Choroid plexus epithelial cell (primary cell): ENCODE data around the gene SIN3A.
"Not testable (repeated sequence)": the region's sequence is repeated elsewhere in the genome, so short reads cannot be mapped to it uniquely, and the experiment has no call there.

Source experiments
- DNase-seq: peaks from one replicate; pipeline ENCODE4 v3.0.0-alpha.2; 2010; ENCODE audit warnings: low read depth
- H3K4me3 ChIP-seq: 2 replicates; pipeline ENCODE4 v1.5.1; 2011; ENCODE audit warnings: low read depth, mild to moderate bottlenecking, control low read depth, low read length, moderate library complexity
- CTCF ChIP-seq: conservative IDR thresholded peaks from 2 replicates; pipeline ENCODE4 v1.5.1; 2011; ENCODE audit warnings: low read depth, mild to moderate bottlenecking, control low read depth, inconsistent platforms, low read length, moderate library complexity

The SIN3A gene

GRCh38 chr15:75350601-75351361 is 100.7 kb downstream of the SIN3A start:
- DNase-seq: no peak
- TF ChIP-seq CTCF: no peak
- H3K4me3 ChIP-seq: no peak overlapping the region

- no peak overlapping the region for H3K4me3 ChIP-seq
- no peak for TF ChIP-seq CTCF
- DNase-seq: no peak
These were observed 101.5 kb downstream of the SIN3A start for GRCh38 chr15:75349851-75350588.

- not testable (repeated sequence) for DNase-seq, H3K4me3 ChIP-seq
These were observed 102.2 kb downstream of the SIN3A start for GRCh38 chr15:75349351-75349669.

- no peak for TF ChIP-seq CTCF
- DNase-seq: no peak
- peak overlapping the region; percentile 71 for H3K4me3 ChIP-seq
These were observed 102.7 kb downstream of the SIN3A start for GRCh38 chr15:75348562-75349350.

GRCh38 chr15:75348034-75348561 is 103.4 kb downstream of the SIN3A start:
- DNase-seq: no peak
- no peak for TF ChIP-seq CTCF
- peak overlapping the region; percentile 71 for H3K4me3 ChIP-seq

- peak; percentile 30 for DNase-seq
- H3K4me3 ChIP-seq: peak overlapping the region; percentile 71
- no peak for TF ChIP-seq CTCF
These were observed 104.1 kb downstream of the SIN3A start for GRCh38 chr15:75347222-75348033.
